SK-N-SH treated with all-trans-retinoic acid at 6 μM for 48 hours (cell line): ENCODE results near the gene SCYGR6.

Source experiments
- ATAC-seq: fragments of 200-7000 bp; cut with Tn5 transposase; 3 replicates; pipeline ENCODE4 v1.9.1; 2020; ENCODE audit warnings: mild to moderate bottlenecking, moderate library complexity
- BACH2 ChIP-seq: fragments of 250-450 bp; sonication (Bioruptor Pico); IDR thresholded peaks from 2 replicates; pipeline ENCODE4 v1.9.0; 2021; ENCODE audit warnings: mild to moderate bottlenecking, borderline replicate concordance
- CREB5 ChIP-seq: fragments of 250-450 bp; sonication (Bioruptor Pico); IDR thresholded peaks from 2 replicates; pipeline ENCODE4 v1.5.1; 2020; ENCODE audit warnings: low read depth, mild to moderate bottlenecking, moderate library complexity
- CSDC2 ChIP-seq: fragments of 250-450 bp; sonication (Bioruptor Pico); IDR thresholded peaks from 2 replicates; pipeline ENCODE4 v1.5.0; 2020; ENCODE audit warnings: mild to moderate bottlenecking, moderate library complexity
- CSRNP3 ChIP-seq: fragments of 250-450 bp; sonication (Bioruptor Pico); IDR thresholded peaks from 2 replicates; pipeline ENCODE4 v1.5.1; 2021; ENCODE audit warnings: mild to moderate bottlenecking, moderate library complexity
- ESRRG ChIP-seq: fragments of 250-450 bp; sonication (Bioruptor Pico); IDR thresholded peaks from 2 replicates; pipeline ENCODE4 v1.6.1; 2021; ENCODE audit warnings: mild to moderate bottlenecking
- GLIS3 ChIP-seq: fragments of 250-450 bp; sonication (Bioruptor Pico); IDR thresholded peaks from 2 replicates; pipeline ENCODE4 v1.5.0; 2020; ENCODE audit warnings: mild to moderate bottlenecking, moderate library complexity
- ISL1 ChIP-seq: fragments of 250-450 bp; sonication (Bioruptor Pico); IDR thresholded peaks from 2 replicates; pipeline ENCODE4 v2.1.2; 2022; ENCODE audit warnings: mild to moderate bottlenecking, moderate library complexity
- OSR1 ChIP-seq: fragments of 250-450 bp; sonication (Bioruptor Pico); IDR thresholded peaks from 2 replicates; pipeline ENCODE4 v1.8.0; 2022; ENCODE audit warnings: moderate library complexity, mild to moderate bottlenecking, inconsistent platforms
- PATZ1 ChIP-seq: fragments of 250-450 bp; sonication (Bioruptor Pico); IDR thresholded peaks from 2 replicates; pipeline ENCODE4 v1.8.0; 2020; ENCODE audit warnings: mild to moderate bottlenecking, moderate library complexity, borderline replicate concordance
- PPARA ChIP-seq: fragments of 250-450 bp; sonication (Bioruptor Pico); IDR thresholded peaks from 2 replicates; pipeline ENCODE4 v1.5.0; 2020; ENCODE audit warnings: mild to moderate bottlenecking, borderline replicate concordance
- RARB ChIP-seq: fragments of 250-450 bp; sonication (Bioruptor Pico); IDR thresholded peaks from 2 replicates; pipeline ENCODE4 v1.8.0; 2021; ENCODE audit warnings: mild to moderate bottlenecking, moderate library complexity
- TCF4 ChIP-seq: fragments of 250-450 bp; sonication (Bioruptor Pico); IDR thresholded peaks from 2 replicates; pipeline ENCODE4 v1.8.0; 2021; ENCODE audit warnings: mild to moderate bottlenecking, moderate library complexity, borderline replicate concordance
- TOX ChIP-seq: fragments of 250-450 bp; sonication (Bioruptor Pico); IDR thresholded peaks from 2 replicates; pipeline ENCODE4 v1.8.0; 2021; ENCODE audit warnings: mild to moderate bottlenecking, moderate library complexity, borderline replicate concordance
- ZFP3 ChIP-seq: fragments of 250-450 bp; sonication (Bioruptor Pico); IDR thresholded peaks from 2 replicates; pipeline ENCODE4 v1.5.0; 2020; ENCODE audit warnings: mild to moderate bottlenecking, moderate library complexity
- ZNF565 ChIP-seq: fragments of 450-650 bp; formaldehyde crosslinking; conservative IDR thresholded peaks from 2 replicates; pipeline ENCODE4 v1.5.0; 2020; ENCODE audit warnings: low read depth, mild to moderate bottlenecking, moderate library complexity
- ZNF70 ChIP-seq: fragments of 450-650 bp; formaldehyde crosslinking; IDR thresholded peaks from 2 replicates; pipeline ENCODE4 v1.5.0; 2020; ENCODE audit warnings: mild to moderate bottlenecking, moderate library complexity
- TF ChIP-seq, protein P1 (sequence below): fragments of 250-450 bp; sonication (Bioruptor Pico); IDR thresholded peaks from 2 replicates; pipeline ENCODE4 v1.8.0; 2021; ENCODE audit warnings: low read depth, mild to moderate bottlenecking, moderate library complexity, borderline replicate concordance

Gene SCYGR6

DNA sequence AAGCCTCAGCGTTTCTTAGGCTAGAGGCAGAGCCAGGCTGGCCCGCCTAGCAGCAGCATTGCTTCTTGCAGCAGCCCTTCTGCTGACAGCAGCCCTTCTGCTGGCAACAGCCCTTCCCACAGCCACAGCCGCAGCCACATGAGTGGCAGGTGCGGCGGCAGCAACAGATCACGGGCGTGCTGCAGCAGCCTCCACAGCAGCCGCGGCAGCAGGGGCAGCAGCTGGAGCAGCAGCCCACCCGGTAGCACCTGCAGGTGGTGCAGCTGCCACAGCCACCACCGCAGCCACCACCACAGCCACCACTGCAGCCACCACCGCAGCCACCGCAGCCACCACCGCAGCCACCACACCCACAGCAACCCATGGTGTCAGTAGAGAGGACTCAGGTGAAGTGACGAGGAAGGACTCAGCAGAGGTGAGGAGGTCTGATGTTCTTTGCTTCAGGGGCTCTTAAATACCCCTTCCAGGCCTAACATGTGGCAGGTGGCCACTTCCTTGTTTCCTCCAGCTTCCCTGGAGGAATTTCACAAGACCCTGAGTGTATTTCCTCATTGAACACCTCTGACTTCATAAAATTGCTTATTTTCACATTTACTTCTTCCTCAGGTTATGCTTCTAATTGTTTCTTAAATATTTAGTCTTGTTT lies at the start of gene SCYGR6:
Gene SCYGR6 (minus strand): TSS at position 364 of the 646 bp plus-strand sequence. CDS start 0 bp downstream, at position 364.
- TF ChIP-seq RARB (no peak), ZFP3 (CRISPR knock-in tag) (no peak), ZNF70 (CRISPR knock-in tag) (no peak), PPARA (CRISPR knock-in tag) (no peak)
- TF ChIP-seq, all 23 proteins: peak for 0
- ATAC-seq: peak; percentile 33; the same call in 2 of the 3 replicates

- TF ChIP-seq CREB5 (CRISPR knock-in tag): no peak
- TF ChIP-seq GLIS3: no peak
- no peak for TF ChIP-seq CSRNP3 (CRISPR knock-in tag)
- TF ChIP-seq PATZ1: no peak
- 0 out of 3 replicates have a peak, but pooled peaks have one; percentile 44 for ATAC-seq
Measured at GRCh38 chr2:227774011-227774624, 49.6 kb upstream of the SCYGR6 start.

- no peak for TF ChIP-seq ESRRG (CRISPR knock-in tag)
- TF ChIP-seq OSR1 (CRISPR knock-in tag): no peak
- TF ChIP-seq TOX (CRISPR knock-in tag): no peak
- TF ChIP-seq, protein P1, sequence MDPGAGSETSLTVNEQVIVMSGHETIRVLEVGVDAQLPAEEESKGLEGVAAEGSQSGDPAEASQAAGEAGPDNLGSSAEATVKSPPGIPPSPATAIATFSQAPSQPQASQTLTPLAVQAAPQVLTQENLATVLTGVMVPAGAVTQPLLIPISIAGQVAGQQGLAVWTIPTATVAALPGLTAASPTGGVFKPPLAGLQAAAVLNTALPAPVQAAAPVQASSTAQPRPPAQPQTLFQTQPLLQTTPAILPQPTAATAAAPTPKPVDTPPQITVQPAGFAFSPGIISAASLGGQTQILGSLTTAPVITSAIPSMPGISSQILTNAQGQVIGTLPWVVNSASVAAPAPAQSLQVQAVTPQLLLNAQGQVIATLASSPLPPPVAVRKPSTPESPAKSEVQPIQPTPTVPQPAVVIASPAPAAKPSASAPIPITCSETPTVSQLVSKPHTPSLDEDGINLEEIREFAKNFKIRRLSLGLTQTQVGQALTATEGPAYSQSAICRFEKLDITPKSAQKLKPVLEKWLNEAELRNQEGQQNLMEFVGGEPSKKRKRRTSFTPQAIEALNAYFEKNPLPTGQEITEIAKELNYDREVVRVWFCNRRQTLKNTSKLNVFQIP (CRISPR knock-in tag): no peak
- no peak for TF ChIP-seq ZNF70 (CRISPR knock-in tag)
- TF ChIP-seq CSDC2 (CRISPR knock-in tag): no peak
- no peak for TF ChIP-seq CSRNP3 (CRISPR knock-in tag)
- ATAC-seq: 0 out of 3 replicates have a peak, but pooled peaks have one; percentile 30
Measured at GRCh38 chr2:227772932-227773331, 48.4 kb upstream of the SCYGR6 start.

- TF ChIP-seq CREB5 (CRISPR knock-in tag): no peak
- TF ChIP-seq ISL1: no peak
- TF ChIP-seq, protein P1 (CRISPR knock-in tag): no peak
- TF ChIP-seq BACH2: no peak
- TF ChIP-seq GLIS3: no peak
- TF ChIP-seq CSRNP3 (CRISPR knock-in tag): no peak
- TF ChIP-seq OSR1 (CRISPR knock-in tag): no peak
- TF ChIP-seq ZNF565: no peak
- no peak for TF ChIP-seq PPARA (CRISPR knock-in tag)
- TF ChIP-seq ESRRG (CRISPR knock-in tag): no peak
- TF ChIP-seq TCF4 (CRISPR knock-in tag): no peak
- no peak for TF ChIP-seq ZNF70 (CRISPR knock-in tag)
- no peak for TF ChIP-seq RARB
- no peak for TF ChIP-seq TOX (CRISPR knock-in tag)
- ATAC-seq: no peak
Measured at GRCh38 chr2:227772197-227772661, 47.7 kb upstream of the SCYGR6 start.
